Activated effector memory CD4-positive, alpha-beta T cell treated with anti-CD3 and anti-CD28 coated beads, Interleukin-2, amount 50 U/mL, for 16 hours (primary cell): ENCODE data around the gene C17orf107.

Experiments
- DNase-seq: peaks from one replicate; pipeline ENCODE4 v3.0.0-alpha.2; 2020

The C17orf107 gene

DNA sequence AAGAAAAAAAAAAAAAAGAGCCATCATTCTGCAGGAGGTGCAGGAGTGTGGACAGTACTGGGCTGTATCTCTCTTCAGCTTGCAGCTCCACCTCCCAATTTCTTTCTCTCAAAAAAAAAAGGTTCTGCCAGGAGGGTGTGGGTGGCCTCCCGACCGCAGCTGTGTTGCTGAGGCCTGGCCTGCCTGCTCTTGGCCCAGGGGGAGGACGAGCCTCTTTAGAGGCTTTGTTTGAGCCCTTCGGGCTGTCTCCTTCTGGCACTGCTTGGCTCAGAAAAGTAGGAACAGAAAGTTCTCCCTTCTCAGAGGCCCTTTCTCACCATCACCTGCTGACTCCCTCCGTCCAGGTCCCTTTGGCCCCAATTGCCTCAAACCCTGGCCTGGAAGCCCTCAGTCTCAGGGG is 22.2 kb upstream of the C17orf107 start:
- DNase-seq: no peak

DNA sequence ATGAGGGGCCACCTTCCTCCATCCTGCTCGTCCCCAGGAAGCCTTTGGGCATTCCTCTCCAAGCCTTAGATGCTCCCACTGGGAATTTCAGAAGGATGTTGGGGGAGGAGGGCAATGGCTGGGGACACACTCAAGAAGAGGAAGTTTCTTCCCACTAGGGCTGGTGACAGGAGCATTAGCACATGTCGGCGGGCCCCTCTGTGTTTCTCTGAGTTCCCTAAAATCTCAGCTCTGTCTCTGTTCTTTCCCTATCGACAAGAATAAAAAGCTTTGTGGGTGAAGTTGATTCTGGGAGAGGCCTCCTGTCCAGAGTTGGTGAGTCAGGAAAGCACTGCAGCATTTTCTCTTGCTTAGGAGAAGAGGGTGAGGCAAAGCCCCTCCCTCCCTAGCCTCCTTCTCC is 19.7 kb upstream of the C17orf107 start:
- no peak for DNase-seq

GRCh38 chr17:4880857-4881256 is 18.5 kb upstream of the C17orf107 start:
- DNase-seq: no peak

DNA sequence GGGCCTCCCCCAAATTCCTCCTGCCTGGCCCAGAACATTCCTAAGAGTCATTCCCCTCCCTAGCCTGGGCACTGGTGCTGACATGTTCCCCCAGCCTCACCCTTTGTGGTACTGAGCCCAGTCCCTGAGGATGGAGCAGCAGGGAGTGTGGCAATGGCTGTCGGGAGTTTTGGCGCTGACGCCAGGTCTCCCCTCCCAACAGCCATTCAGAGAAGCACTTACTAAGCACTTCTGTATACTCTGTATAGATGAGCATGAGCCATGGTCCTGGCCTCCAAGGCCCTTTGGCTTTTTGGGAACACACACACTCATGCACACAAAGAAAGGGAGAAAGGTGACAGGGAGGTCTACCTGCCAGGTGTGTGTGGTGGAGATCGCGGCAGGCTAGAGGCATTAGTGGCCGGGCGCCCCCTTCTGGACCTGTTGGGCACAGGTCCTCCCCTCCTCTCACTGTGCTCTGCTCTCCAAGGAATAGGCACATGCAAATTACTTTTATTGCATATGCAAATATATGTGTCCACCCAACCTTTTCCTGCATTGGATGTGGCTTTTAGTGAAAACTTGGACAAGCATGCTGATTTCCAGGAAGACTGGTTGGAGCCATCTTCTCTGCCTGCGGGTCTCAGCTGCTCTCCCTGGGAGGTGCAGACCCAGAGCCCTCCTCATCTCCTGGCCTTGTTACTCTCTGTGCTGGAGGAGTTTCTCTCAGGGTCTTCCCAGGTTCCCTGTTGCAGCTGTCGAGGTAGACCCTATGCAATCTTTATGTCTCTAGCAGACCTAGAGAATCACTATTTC is 17.4 kb upstream of the C17orf107 start:
- DNase-seq: peak; percentile 87

DNA sequence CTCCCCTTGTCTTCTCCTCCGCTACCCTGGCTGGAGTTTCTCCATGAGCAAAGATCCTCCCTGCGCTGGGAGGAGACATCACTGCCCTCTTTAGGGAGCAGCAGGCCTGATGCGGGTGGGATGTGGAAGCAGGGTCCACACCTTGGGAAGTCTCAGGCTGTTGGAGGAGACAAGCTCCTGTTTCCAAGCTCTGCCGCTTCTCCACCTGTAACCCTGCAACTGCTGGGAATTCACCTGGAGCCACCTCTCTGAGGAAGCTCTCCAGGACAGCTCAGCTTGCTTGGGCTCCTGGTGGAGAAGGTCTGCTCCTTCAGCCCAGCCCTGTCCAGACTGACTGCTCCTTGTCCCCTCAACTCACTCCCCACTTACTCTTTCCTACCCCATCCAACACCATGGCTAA is 14.8 kb upstream of the C17orf107 start:
- no peak for DNase-seq

- DNase-seq: no peak
These were observed 12.5 kb upstream of the C17orf107 start for GRCh38 chr17:4886830-4887229.

DNA sequence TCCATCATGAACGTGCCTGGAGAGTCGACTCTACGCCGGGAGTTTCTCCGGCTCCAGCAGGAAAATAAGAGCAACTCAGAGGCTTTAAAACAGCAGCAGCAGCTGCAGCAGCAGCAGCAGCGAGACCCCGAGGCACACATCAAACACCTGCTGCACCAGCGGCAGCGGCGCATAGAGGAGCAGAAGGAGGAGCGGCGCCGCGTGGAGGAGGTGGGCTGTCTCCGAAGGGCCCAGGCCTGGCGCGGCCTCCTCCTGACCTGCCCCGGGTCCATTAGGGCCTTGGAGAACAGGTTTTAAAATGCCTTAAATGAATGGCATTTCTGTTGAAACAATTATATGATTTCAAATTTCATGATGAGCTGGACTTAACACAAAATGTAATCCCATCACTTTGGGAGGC is 11.8 kb upstream of the C17orf107 start:
- no peak for DNase-seq

- DNase-seq: no peak
These were observed 7.6 kb upstream of the C17orf107 start for GRCh38 chr17:4891411-4892410.

- no peak for DNase-seq
These were observed 6.7 kb upstream of the C17orf107 start for GRCh38 chr17:4892499-4893221.

GRCh38 chr17:4893272-4893671 is 6.1 kb upstream of the C17orf107 start:
- no peak for DNase-seq

DNA sequence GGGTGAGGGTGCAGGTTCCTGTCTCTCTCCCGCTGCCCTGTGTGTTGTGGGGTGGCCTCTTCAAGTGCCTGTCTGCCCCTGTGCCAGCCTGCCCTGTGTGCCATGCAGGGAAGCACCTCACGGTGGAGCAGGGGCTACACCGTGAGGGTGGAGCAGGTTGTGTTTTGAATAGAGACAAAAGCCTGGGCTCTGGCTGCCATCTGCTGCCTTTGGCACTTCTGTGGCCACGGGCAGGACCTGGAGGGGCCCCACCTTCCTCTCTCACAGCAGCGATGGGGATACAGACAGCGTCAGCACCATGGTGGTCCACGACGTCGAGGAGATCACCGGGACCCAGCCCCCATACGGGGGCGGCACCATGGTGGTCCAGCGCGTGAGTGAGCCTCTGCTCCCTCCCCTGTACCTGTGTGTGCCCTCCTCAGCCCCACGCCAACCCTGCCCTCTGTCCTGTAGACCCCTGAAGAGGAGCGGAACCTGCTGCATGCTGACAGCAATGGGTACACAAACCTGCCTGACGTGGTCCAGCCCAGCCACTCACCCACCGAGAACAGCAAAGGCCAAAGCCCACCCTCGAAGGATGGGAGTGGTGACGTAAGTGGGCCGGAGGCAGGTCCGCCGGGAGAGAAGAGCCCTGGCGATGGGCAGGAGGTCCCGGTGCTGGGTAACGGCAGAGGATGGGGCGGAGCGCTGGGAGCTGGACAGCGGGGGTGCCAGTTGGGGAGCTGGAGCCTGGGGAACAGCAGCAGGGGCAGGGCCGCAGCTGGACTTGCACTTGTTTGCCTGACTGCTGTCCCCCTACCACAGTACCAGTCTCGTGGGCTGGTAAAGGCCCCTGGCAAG is 5.4 kb upstream of the C17orf107 start:
- DNase-seq: no peak

- DNase-seq: no peak
These were observed 4.2 kb upstream of the C17orf107 start for GRCh38 chr17:4895121-4895520.

GRCh38 chr17:4895657-4896331 is 3.5 kb upstream of the C17orf107 start:
- no peak for DNase-seq

GRCh38 chr17:4896332-4897197 is 2.8 kb upstream of the C17orf107 start:
- no peak for DNase-seq

DNA sequence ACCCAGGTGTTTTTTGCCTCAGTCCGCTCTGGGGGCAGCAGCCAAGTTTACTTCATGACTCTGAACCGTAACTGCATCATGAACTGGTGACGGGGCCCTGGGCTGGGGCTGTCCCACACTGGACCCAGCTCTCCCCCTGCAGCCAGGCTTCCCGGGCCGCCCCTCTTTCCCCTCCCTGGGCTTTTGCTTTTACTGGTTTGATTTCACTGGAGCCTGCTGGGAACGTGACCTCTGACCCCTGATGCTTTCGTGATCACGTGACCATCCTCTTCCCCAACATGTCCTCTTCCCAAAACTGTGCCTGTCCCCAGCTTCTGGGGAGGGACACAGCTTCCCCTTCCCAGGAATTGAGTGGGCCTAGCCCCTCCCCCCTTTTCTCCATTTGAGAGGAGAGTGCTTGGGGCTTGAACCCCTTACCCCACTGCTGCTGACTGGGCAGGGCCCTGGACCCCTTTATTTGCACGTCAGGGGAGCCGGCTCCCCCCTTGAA is 2.1 kb upstream of the C17orf107 start:
- no peak for DNase-seq

DNA sequence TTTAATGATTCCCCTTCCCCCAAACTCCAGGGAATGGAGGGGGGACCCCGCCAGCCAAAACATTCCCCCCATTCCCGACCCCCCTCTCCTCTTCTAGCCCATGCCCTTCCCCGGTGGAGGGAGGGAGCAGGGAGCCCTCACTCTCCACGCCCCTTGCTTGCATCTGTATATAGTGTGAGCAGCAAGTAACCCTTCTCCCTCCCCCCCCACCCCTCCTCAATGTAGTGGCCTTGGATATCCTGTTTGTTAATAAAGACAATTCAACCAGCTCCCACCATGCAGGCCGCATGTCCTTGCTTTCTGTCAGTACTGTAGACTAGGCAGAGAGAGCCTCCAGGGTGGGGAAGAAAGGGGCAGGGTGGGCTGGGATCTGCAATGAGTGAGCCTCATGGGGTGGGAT is 1.6 kb upstream of the C17orf107 start:
- no peak for DNase-seq

- no peak for DNase-seq
These were observed 985 bp upstream of the C17orf107 start for GRCh38 chr17:4898351-4898750.

- no peak for DNase-seq
These were observed 409 bp upstream of the C17orf107 start for GRCh38 chr17:4898927-4899326.

GRCh38 chr17:4900231-4901107 is 1.1 kb downstream of the C17orf107 start:
- peak; percentile 84 for DNase-seq
